HG02884 (cell line): ENCODE results near the gene PURA.

Source experiments
- ATAC-seq: cut with Tn5 transposase; IDR thresholded peaks from one replicate; pipeline ENCODE4 v1.9.1; 2021; ENCODE audit warnings: mild to moderate bottlenecking, moderate library complexity; ENCODE audit not compliant: unreplicated experiment

The PURA gene

DNA sequence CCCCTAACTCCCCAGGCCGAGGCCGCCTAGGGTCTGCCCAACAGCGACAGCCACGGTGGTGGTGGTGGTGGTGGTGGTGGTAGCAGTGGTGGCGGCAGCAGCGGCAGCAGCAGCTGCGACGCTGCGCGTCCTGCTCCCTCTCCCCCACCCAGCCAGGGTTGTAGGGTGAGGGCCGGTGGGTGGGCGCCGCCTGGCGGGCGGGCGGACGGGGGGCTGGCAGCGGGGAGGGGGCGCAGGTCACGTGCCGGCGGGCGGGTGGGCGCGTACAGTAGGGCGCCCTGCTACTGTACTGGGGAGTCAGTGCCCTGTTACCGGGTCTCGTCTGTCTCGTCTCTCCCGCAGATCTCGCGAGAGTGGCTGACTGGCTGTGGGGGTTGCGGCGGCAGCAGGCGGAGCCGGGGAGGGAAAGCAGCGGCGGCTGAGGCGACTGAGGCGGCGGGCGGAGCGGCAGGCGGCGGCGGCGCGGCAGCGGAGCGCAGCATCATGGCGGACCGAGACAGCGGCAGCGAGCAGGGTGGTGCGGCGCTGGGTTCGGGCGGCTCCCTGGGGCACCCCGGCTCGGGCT is at the start of gene PURA:
Gene PURA (plus strand): TSS at position 411 of the 565 bp plus-strand sequence. CDS start 73 bp downstream, at position 484.
- peak; percentile 76 for ATAC-seq

DNA sequence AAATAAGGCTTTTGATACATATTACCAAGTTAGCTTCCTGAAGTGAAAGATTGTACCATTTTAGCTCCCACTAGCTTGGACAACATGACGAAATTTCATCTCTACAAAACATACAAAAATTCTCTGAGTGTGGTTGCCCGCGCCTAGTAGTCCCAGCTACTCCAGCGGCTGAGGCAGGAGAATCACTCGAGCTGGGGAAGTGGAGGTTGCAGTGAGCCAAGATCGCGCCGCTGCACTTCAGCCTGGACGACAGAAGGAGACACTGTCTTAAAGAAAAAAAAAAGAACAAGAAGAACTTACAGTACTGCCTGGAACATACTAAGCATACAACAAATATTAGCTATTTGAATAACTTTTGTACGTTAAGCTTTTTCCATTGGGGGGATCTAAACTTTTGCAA is 41.1 kb upstream of the PURA start:
- ATAC-seq: no peak

DNA sequence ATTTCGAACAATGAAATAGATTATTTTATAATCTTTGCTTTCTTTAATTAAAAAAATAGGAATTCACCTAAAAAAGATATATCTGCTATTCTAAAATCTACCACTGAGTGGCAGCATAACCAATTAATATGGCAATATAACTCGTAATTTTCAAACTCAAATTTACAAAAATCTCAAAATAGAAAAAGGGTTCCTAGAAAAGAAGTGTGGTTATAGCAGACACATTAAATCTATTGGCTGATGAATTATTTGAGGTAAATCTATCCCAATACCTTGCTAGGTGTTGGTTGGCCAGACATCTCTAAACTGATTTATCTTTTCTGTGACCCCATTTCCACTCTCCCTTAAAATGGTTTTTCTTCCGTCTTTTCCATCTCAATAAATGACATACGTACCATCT is 40.6 kb upstream of the PURA start:
- ATAC-seq: no peak

DNA sequence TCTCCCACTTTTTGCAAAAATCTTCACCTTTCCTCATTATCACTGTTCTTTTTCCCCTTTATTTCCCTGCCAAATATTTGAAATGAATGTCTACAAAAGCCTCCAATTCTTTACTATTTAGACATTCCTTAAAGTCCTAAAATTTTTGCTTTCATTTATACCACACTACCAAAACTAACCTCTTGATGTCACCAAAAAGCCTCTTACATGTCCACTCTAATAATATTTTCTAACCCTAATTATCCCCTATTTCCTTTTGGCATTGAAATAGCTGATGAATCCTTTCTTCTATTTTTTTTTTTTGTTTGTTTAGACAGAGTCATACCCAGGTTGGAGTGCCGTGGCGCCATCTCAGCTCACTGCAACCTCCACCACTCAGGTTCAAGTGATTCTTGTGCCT is 38.5 kb upstream of the PURA start:
- no peak for ATAC-seq

DNA sequence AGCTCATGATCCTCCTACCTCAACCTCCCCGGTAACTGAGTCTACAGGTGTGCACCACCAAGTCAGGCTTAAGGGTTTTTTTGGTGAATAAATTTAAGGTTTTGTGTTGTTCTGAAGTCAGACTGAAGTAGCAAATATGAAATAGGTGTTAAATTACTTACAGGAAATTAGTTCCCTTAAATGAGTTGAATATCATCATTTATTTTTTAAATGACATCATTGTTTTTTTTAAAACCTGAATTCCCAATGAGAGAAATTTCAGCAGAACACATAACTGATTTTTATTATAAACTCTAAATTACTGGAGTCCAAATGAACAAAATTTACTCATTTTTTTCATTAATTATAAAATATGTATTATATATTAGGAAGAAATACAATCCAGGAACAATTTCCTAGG is 37.8 kb upstream of the PURA start:
- ATAC-seq: no peak

DNA sequence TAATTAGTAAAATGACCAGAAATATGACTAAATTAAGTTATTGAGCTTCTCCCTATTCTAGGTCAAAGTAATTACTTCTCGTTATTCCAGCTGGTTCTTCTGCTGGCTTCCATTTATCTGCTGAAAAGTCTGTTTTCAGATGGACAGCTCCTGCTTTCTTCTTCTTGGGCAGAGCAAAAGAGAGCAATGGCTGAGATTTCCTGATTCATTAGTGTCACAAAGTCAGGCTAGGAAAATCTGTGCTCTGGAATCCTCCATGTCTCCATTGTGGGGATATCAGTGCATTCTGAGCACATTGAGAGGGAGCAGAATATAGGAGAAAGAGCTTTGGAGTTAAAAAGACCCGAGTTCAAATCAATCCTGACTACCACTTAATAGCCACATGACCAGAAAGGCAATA is 37.1 kb upstream of the PURA start:
- no peak for ATAC-seq

DNA sequence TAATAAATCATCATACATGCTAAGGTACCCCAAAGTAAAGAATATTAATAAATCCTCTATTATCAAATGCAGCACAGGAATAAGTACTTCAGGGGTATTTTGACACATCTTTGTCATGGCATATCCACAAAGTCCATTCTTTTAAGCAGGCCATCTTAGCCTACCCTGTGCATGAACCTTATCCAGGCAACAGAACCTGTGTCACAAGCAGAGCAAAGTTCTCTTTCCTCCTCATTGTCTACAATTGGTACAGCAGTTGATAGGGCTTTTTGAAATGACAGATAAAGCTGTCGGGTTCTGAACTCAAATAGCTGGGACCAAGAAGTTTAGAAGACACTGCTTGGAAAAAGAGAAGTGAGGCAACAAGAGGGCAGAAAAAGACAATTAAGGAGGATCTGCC is 30.8 kb upstream of the PURA start:
- no peak for ATAC-seq

DNA sequence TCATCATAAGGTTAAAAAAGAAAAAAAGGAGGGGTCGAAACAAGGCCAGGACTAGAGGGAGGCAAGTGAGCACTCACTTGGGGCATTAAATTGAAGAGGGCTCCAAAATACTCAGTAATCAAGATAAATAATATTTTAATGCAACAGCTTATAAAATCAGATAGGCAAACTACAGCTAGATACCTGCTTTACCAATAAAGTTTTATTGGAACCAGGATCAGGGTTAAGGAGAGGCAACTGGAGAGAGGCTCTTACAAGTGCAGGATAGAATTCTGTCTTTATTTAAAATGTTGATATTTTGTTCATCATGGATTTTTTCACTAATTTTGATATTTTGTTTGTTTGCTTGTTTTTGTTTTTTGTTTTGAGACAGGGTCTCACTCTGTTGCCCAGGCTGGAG is 30.3 kb upstream of the PURA start:
- no peak for ATAC-seq

DNA sequence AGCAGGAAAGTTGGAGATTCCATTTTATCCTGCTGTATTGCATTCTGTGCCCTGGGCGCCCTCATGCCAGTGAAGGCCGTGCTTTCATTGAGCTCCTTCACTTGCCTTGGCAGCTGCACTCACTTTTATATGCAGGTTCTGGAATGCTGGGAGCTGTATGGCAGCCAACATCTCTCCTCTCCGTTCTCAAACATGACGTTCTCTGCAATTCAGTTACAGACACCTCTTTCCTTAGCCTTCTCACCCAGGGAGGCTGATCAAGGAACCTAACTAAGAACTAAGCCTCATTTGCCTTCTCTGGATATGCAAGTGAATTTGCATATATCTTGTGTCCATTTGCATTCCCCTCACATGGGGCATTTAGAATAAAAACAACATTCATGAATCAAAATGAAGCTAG is 29.4 kb upstream of the PURA start:
- no peak for ATAC-seq

DNA sequence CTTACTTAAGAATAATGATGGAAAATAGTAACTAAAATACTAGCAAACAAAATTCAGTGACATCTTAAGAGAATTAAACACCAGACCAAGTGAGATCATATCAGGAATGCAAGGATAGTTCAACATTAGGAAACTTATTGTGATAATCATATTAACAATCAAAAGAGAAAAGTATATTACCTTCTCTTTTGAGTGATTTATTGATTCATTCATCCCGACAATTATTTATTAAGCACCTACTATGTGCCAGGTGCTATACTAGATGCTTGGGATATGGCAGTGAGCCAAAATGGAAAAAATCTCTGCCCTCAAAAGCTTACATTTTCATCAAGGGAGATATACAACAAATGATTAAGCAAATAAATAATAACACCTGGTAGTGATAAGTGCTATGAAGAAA is 23.7 kb upstream of the PURA start:
- no peak for ATAC-seq

DNA sequence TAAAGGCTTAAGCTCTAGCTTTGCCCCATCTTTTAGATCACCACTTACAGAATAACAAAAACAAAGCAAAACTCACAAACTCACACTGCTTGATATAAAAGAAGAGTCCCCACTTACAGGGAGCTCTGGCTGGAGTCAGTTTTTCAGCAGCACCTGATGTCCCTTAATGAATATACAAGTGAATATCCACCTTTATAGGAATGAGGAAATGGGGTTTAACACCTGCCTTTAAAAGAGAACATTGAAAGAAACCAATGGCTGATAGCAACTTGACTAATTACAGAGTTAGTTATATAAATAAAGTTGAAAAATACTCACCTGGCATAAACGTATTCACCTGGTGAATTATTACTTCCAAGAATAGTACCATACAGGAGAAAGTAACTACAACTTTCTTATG is 20.7 kb upstream of the PURA start:
- no peak for ATAC-seq

DNA sequence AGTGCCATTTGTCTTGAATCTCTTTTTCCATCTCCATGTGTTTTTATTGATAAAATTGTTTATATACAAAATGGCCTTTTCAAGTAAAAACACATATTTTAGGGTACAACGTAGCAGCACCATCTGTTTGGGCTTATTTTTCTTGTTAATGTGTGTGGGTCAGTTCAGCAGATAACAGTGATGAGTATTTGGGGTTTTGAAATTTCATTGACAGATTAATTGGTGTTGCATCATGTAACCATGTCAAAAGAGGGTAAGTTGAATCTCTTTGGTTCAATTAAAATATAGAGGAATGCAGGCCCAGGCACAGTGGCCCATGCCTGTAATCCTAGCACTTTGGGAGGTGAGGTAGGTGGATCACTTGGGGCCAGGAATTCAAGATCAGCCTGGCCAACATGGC is 20.0 kb upstream of the PURA start:
- no peak for ATAC-seq

DNA sequence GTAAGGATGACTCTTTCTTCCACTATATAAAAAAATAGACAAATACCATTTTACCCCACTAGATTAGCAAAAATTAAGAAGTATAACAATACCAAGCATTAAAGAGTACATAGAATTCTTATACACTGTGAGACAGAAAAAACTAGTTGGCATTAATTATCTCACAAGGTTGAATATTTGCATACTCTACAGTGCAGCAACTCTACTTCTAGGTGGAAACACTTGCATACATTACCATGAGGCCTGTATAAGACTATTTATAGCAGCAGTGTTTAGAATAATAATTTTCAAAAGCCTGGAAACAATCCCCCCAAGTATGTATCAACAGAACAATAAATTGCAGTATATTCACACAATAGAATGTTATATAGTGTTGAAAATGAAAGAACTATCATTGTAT is 19.0 kb upstream of the PURA start:
- ATAC-seq: no peak

DNA sequence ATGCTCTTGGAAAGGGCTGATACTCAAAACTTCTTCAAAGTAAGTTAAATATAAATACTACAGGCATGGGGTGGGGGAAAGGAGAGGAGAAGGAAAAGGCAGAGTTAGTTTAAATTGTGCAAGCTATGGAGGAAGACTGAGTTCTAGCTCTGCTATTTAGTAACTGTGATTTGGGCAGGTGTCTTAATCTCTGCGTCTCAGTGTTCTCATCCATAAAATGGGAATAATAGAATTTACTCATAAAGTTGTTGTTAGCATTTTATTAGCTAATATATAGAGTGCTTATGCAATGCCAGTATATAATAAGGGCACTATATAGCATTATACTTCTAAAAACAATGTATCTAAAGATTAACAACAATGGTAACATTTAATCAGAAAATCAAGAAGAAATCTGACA is 12.7 kb upstream of the PURA start:
- no peak for ATAC-seq

DNA sequence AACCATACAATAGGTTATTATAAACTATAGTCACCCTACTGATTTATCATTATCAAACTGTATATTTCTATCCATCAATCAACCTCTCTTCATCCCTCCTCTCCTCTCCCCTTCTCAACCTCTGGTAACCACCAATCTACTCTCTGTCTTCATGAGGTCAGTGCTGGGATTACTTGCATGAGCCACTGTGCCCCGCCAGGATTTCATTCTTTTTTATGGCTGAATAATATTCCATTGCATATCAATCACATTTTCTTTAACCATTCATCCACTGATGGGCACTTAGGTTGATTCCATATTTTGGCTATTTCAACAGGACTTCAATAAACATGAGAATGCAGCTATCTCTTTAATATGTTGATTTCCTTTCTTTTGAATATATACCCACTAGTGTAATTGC is 10.8 kb upstream of the PURA start:
- no peak for ATAC-seq

DNA sequence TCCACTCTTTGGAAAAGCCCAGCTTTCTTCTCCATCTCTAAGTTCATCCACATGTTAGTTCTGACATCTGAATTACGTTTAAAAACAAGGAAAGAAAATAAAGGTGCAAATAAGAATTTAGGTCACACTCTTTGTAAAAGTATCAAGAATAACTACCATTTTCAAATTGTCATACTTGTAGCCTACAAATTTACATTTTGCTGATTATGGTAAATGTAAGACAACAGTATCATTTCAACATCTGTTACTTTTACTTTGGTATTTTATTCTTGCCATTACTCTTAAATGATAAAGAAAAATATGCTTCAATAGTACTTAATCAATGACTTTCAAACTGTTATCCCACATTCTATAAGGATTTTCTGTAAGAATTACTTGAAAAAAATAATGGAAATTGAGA is 9.8 kb upstream of the PURA start:
- ATAC-seq: no peak

DNA sequence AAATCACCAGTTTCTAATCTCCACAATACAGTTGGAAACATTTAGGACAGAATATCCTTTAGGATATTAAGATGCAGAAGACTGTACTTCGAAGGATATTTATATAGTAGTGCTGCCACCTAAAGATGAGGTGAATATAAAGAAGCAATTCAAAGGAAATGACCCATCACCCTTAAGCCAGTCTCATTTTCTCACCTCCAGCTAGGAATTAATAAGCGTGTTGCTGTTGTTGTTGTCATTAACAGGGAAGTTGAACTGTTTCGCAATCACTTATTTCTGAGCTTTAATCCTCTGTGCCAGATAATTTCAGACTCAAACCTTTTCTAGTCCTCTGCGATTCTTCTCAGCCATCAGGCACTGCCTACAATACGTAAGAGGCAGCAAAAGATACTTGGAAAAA is 7.8 kb upstream of the PURA start:
- no peak for ATAC-seq

DNA sequence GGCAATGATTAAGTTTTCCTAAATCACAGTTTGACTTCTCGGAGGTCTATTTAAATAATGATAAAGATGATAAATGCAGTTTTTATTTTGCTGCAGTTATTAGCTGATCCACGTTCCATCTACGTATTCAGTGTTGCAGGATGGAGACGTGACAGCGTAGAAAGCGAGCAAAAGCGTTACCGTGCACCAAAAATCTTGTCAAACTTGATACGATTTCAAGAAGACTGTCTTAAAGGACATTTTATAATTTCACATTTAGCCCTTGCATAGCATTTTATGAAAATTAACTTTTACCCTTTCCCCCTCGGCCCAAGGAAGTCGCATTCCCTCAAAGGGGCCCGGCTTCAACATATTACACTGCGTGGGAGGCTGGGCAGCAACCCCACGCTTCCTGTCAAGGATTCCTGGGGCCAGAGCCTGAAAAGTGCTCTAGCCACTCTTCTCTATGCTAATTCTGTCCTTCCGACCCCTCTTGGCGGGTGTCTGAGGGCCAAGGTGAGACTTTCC is 7.1 kb upstream of the PURA start:
- no peak for ATAC-seq

DNA sequence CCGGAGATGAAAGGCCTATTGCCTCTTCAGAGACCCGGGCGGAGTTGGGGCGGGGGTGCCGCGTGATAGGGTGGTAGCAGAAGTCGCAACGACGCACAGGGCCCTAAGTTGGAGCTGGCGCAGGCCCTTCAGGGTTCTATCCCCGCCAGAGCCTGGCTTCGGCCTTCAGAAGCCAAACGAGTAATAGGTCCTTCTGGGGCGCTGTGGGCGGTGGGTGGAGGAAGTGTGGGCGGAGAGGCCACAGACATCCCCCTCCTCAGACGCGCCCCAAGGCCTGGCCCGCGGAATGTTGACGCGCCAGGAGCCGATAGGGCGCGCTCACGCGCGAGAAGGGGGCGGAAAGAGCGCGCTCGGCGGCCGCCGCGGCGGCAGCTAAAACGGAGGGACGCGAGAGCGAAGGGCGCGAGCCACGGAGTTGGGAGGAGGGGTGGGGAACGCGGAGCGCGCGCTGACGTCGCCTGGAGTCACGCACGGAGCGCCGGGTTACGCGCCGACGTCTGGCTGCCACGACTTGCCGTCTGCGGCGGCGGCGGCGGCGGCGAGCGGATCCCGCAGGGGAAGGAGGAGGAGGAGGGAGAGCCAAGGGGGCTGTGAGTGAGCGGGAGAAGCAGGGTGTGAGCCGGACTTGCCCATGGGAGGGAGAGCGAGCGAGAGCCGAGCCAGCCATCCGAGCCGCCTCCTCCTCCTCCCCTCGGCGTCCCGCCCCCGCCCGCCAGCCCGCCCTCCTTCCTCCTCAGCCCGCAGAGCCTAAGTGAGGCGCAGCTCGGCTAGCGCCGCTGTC is 6.4 kb upstream of the PURA start:
- ATAC-seq: peak; percentile 85

DNA sequence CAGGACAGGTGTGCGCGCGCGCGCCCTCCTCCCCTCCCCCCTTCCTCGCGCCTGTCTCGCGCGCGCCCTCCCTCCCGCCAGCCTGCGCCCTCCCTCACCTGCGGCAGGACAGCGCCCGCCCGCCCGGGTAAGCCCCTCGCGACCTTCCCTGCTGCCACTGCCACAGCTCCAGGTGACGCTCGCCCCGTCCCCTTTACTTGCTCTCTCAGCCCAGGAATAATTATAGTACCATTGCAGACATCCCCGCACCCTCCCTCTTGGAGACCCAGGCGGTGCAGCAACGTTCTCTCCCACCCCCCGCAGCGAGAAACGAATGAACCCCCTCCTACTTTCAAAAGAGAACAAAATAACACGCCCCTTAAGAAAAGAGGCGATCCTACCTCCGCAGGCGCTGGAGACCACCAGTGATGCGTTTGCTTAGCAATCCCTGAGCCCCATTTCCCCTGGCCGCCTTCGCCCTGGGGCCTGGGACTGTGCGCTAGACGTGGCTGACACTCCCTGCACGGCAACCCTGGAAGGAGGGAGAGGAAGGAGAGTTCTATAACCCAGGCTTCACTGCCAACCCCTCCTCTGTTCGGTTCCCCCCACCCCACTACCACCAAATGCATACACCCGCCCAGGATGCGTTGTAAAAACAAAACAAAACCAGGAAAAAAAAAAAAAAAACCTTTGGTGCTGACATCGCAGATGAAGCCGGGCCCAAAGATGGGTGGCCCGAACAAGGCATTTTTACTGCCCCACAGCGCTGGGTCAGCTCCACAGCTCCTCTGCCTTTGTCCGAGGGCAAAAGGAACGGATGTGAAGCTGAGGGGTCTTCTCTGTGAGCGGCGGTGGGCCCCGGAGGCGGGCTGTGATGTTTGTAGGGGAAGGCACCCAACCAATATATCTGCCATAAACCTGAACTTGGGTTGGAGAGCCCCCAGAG is 5.6 kb upstream of the PURA start:
- no peak for ATAC-seq

DNA sequence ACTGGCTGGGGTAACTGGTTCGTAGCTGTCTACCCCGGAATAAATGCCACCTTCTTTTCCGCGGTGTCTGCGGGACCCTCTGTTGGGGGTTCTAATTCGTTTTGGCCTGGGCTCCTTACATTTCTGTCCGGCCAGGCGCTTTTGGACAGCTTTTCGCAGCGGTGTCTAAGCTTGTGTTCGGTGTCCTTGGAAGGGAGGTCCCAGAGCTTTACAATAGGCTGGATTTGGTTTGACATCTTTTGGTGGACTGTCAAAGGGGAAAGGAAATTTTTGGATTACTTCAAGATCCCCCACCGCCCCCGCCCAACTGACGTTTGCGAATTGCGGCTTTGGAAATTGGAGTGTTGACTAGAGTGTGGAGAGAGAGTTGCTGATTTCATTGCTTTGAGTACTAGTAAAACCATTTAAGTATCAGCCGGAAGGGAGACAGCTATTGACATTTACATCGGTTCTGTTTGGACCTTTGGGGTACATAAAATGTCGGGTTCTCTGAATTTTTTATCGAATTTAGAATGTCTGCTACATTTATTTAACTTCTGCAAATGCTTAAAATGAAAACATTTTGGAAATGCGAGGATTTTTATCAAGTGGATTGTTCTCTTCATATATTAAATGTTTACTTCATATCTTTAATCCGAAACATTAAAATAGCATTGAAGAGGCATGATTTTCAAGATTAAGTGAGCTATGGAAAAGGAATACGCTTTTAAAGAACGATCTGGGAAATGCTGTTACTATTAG is 4.7 kb upstream of the PURA start:
- no peak for ATAC-seq
